ENCODE measurements around the gene MPRIP.

MPRIP gene

GRCh38 chr17:17216776-17217175 lies 174.5 kb downstream of the MPRIP start:
- ATAC-seq = no peak
- TF ChIP-seq OSR1 (CRISPR knock-in tag; IDR thresholded peaks at IDR 0.05) (no peak), ISL1 (CRISPR knock-in tag; IDR thresholded peaks at IDR 0.05) (no peak), PPARA (CRISPR knock-in tag; IDR thresholded peaks at IDR 0.05; ENCODE audit: borderline replicate concordance) (no peak), BACH2 (CRISPR knock-in tag; IDR thresholded peaks at IDR 0.05; ENCODE audit: borderline replicate concordance) (no peak), CSRNP3 (CRISPR knock-in tag; IDR thresholded peaks at IDR 0.05) (no peak), TCF4 (CRISPR knock-in tag; IDR thresholded peaks at IDR 0.05; ENCODE audit: borderline replicate concordance) (no peak), ZNF70 (CRISPR knock-in tag; IDR thresholded peaks at IDR 0.05) (no peak), PATZ1 (CRISPR knock-in tag; IDR thresholded peaks at IDR 0.05; ENCODE audit: borderline replicate concordance) (no peak), ZNF8 (CRISPR knock-in tag; IDR thresholded peaks at IDR 0.05) (no peak), TSHZ2 (CRISPR knock-in tag; IDR thresholded peaks at IDR 0.05) (no peak), TOX (CRISPR knock-in tag; IDR thresholded peaks at IDR 0.05; ENCODE audit: borderline replicate concordance) (no peak), CSDC2 (CRISPR knock-in tag; IDR thresholded peaks at IDR 0.05) (no peak), RARB (CRISPR knock-in tag; IDR thresholded peaks at IDR 0.05) (no peak), ZFP3 (CRISPR knock-in tag; IDR thresholded peaks at IDR 0.05) (no peak), CREB5 (CRISPR knock-in tag; IDR thresholded peaks at IDR 0.05; ENCODE audit: low read depth) (no peak), ZC3H10 (CRISPR knock-in tag; IDR thresholded peaks at IDR 0.05) (no peak), ZNF565 (CRISPR knock-in tag; conservative IDR thresholded peaks at IDR 0.05; ENCODE audit: low read depth) (no peak), ZFP30 (CRISPR knock-in tag; IDR thresholded peaks at IDR 0.05) (no peak), GLIS3 (CRISPR knock-in tag; IDR thresholded peaks at IDR 0.05) (no peak)

GRCh38 chr17:17217995-17218394 lies 175.7 kb downstream of the MPRIP start:
- no peak for ATAC-seq
- TF ChIP-seq TCF4 (CRISPR knock-in tag; IDR thresholded peaks at IDR 0.05; ENCODE audit: borderline replicate concordance) (no peak), CSDC2 (CRISPR knock-in tag; IDR thresholded peaks at IDR 0.05) (no peak), CREB5 (CRISPR knock-in tag; IDR thresholded peaks at IDR 0.05; ENCODE audit: low read depth) (no peak), SNAI2 (CRISPR knock-in tag; IDR thresholded peaks at IDR 0.05) (no peak), ZNF70 (CRISPR knock-in tag; IDR thresholded peaks at IDR 0.05) (no peak), ZFP3 (CRISPR knock-in tag; IDR thresholded peaks at IDR 0.05) (no peak), ARNTL (CRISPR knock-in tag; IDR thresholded peaks at IDR 0.05; ENCODE audit: borderline replicate concordance, low read depth) (no peak), OSR1 (CRISPR knock-in tag; IDR thresholded peaks at IDR 0.05) (no peak), RARB (CRISPR knock-in tag; IDR thresholded peaks at IDR 0.05) (no peak), BACH2 (CRISPR knock-in tag; IDR thresholded peaks at IDR 0.05; ENCODE audit: borderline replicate concordance) (no peak), TSHZ2 (CRISPR knock-in tag; IDR thresholded peaks at IDR 0.05) (no peak), CSRNP3 (CRISPR knock-in tag; IDR thresholded peaks at IDR 0.05) (no peak), GLIS3 (CRISPR knock-in tag; IDR thresholded peaks at IDR 0.05) (no peak), ESRRG (CRISPR knock-in tag; IDR thresholded peaks at IDR 0.05) (no peak)

Data from SK-N-SH treated with all-trans-retinoic acid at 6 μM for 48 hours (cell line).